A673 (cell line): ENCODE measurements around the gene CDH4.

Experiments
- CTCF ChIP-seq: fragments of 300-800, 200-600 bp; sonication (generic); conservative IDR thresholded peaks from 2 replicates; pipeline ENCODE4 v1.5.1; 2017; ENCODE audit warnings: low read depth, mild to moderate bottlenecking, antibody characterized with exemption, low read length, moderate library complexity, mixed read lengths
- EZH2 ChIP-seq: fragments of 200-600 bp; sonication (generic); IDR thresholded peaks from 2 replicates; pipeline ENCODE4 v1.6.1; 2017; ENCODE audit warnings: borderline replicate concordance, low read depth, mild to moderate bottlenecking, mixed read lengths, antibody characterized with exemption, low read length; ENCODE audit not compliant: poor library complexity, severe bottlenecking

DNA sequence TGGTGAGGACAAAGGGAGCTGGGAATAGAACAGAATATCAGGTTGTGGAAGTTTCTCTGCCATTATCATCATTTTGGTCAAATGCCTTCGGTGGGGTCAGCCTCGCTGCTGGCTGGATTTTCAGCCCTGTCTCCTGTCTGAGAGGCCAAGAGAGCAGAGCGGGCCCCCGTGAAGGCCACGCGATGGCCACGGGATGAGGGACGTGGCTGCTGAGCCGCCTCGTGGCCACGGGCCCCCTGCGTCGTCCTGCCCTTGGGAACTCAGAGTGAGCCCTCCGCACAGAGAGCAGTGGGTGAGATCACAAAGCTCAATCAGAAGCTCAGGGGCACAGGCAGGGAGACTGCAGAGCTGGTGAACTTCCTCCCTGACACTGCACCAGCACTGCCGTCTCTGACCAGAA is 363.7 kb downstream of the CDH4 start:
- TF ChIP-seq CTCF (no peak), EZH2 (no peak)
